Large intestine (tissue), 3 donors: ENCODE data around the gene POLN. TPM values are rescaled to one million over a fixed set of nuclear protein-coding genes. Genes with fewer than 3 reads are reported as not detected.

Source experiments
- DNase-seq, 2 donors: peaks; one replicate each; pipeline versions ENCODE4 v3.0.0 to v3.0.0-alpha.2; 2013
- H3K27ac ChIP-seq: one replicate; pipeline ENCODE4 v1.5.1; 2013; ENCODE audit warnings: low read length
- H3K27me3 ChIP-seq: 2 replicates; pipeline ENCODE4 v1.6.1; 2013; ENCODE audit warnings: low read length; ENCODE audit not compliant: control insufficient read depth, insufficient read depth
- H3K36me3 ChIP-seq: 2 replicates; pipeline ENCODE4 v1.6.1; 2013; ENCODE audit warnings: low read length; ENCODE audit not compliant: control insufficient read depth, insufficient read depth
- H3K4me1 ChIP-seq: one replicate; pipeline ENCODE4 v1.6.1; 2013; ENCODE audit warnings: low read length; ENCODE audit not compliant: control insufficient read depth, insufficient read depth
- H3K4me3 ChIP-seq: one replicate; pipeline ENCODE4 v1.5.1; 2013; ENCODE audit warnings: low read length
- H3K9me3 ChIP-seq: one replicate; pipeline ENCODE4 v1.6.1; 2013; ENCODE audit warnings: mild to moderate bottlenecking, low read depth, low read length, moderate library complexity; ENCODE audit not compliant: control insufficient read depth
- WGBS: methylation state at CpG from one replicate; pipeline ENCODE4 v1.1.5; 2013; ENCODE audit warnings: low lambda C conversion rate; ENCODE audit not compliant: insufficient coverage; 5-methylcytosine and 5-hydroxymethylcytosine counted together
- polyA plus RNA-seq: library from polyadenylated mRNA; unstranded; fragments of 120-200 nt; gene quantifications from one replicate; pipeline ENCODE4 v1.2.1, GENCODE V29; 2013

Gene POLN
- polyA plus RNA-seq, 1 donor, result 2.3 TPM

GRCh38 chr4:2068198-2068470, 173.8 kb downstream of the POLN start:
- Histone ChIP-seq H3K36me3 (no peaks in the 10 kb centered on the region), H3K9me3 (no peaks in the 10 kb centered on the region), H3K4me1 (peaks cover 3% of the 10 kb centered on the region), H3K4me3 (no peak overlapping the region), H3K27me3 (no peaks in the 10 kb centered on the region), H3K27ac (no peak overlapping the region)
- DNase-seq, result no peak
- 80% methylated on average over 1 of the region's 13 CpGs for WGBS

DNA sequence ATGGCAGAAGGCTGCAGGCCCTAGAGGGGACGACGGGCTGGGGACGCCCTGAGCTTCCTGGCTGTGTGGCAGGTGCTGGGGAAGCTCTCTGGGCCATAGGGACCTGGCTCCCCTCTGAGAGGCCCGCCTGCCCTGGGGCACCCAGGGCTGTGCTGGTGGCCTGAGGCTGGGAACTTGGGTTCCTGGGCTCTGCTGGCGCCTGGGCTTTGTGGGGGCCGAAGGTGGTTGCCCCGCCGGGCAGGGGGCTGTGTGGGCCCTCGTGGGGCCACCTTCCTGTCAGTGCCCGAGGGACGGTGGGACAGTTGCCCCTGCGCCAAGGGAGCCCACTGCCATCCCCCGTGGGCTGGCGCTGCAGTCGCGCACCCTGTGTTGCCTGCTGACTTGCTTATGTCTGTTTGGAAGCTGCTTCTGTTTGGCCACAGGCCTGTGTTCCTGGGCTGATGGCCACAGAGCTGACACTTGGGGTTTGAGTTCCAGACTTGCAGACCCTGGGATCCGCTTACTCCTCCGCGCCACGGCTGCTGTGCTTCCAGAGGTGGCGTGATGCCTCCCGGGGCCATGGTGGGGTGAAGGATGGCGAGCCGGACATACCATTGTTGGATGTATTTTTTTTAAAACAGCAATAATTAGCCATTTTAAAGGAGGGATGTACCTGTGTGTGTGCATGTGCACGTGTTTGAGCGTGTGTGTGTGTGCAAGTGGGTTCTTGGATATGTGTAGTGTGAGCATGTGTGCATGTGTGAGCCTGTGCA, 174.3 kb downstream of the POLN start:
- no CpG with 5 or more reads among the region's 26 CpGs for WGBS
- Histone ChIP-seq H3K4me3 (no peak overlapping the region), H3K27ac (no peak overlapping the region), H3K9me3 (no peaks in the 10 kb centered on the region), H3K36me3 (no peaks in the 10 kb centered on the region), H3K27me3 (no peaks in the 10 kb centered on the region), H3K4me1 (peaks cover 3% of the 10 kb centered on the region)
- DNase-seq, result no peak

DNA sequence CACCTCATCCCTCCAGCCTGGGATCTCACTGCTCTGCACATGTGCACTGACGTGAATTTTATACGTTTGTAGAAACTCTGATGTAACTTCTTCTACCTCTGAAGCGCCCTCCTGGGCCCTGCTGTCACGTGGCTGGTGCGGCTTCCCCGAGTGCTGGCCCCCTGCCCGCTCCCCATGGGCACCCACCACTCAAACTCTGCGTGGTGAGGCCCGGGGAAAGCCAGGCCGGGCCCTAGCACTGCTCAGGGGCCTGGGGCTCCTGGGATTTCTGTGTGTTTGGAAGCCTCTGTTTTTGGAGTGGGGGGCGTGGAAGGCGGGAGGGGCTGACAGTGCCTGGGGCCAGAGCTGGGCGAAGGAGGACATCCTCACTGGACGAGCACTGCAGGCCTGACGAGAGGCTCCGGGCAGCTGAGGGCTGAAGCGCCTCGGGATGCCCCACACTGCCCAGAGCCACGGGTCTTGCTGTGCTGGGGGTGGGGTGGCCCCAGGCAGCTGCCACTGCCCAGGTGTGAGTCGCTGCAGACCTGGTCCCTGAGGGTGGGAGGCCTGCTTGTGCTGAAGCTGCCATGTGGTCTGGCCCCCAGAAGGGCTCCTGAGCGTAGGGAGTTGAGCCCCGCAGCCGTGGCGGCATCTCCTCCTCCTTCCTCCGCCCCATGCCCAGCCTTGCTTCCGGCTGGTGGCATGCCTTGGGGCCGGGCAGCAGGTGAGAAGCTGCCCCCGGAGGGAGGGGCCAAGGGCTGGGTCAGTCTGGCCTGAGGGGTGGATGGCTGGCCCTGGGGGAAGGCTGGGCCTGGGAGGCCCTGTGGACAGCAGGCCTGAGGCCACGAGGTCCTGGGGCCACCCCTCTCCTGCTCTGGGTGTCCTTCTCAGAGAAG, 175.1 kb downstream of the POLN start:
- Histone ChIP-seq H3K9me3 (no peaks in the 10 kb centered on the region), H3K27me3 (peaks cover 2% of the 10 kb centered on the region), H3K36me3 (no peaks in the 10 kb centered on the region), H3K4me3 (no peak overlapping the region), H3K27ac (no peak overlapping the region), H3K4me1 (peaks cover 3% of the 10 kb centered on the region)
- no CpG with 5 or more reads among the region's 29 CpGs for WGBS
- DNase-seq, result no peak

DNA sequence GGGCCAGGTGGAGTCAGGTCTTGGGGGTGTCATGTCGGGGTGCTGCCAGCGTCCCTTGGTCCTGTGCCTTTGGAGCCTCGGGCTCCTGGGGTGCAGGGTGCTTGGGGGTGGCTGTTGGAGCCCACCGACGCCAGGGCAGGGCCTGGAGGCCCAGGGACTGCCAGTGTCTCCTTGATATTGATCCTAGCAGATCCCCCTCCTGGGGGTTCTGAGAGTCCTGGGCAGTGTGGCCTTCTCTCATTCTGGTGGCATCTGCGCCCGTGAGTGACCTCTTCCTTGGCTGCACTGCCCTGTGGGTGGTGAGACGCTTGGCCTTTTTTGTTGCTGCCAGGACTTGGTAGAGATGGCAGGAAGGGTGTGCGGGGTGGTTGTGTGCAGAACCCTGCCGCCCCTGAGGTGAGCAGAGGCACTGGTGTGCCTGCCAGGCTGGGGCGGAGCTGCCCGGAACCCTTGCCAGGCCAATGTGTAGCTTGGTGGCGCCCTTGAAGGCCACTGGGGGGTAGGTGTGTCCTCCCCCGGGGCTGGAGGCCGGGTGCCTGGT, 175.8 kb downstream of the POLN start:
- Histone ChIP-seq H3K9me3 (no peaks in the 10 kb centered on the region), H3K27ac (no peak overlapping the region), H3K4me3 (no peak overlapping the region), H3K36me3 (no peaks in the 10 kb centered on the region), H3K27me3 (peaks cover 8% of the 10 kb centered on the region), H3K4me1 (peaks cover 3% of the 10 kb centered on the region)
- no peak for DNase-seq
- no CpG with 5 or more reads among the region's 15 CpGs for WGBS

GRCh38 chr4:2065106-2065930, 176.6 kb downstream of the POLN start:
- peaks cover 13% of the 10 kb centered on the region for H3K27me3 ChIP-seq
- no peaks in the 10 kb centered on the region for H3K36me3 ChIP-seq

DNA sequence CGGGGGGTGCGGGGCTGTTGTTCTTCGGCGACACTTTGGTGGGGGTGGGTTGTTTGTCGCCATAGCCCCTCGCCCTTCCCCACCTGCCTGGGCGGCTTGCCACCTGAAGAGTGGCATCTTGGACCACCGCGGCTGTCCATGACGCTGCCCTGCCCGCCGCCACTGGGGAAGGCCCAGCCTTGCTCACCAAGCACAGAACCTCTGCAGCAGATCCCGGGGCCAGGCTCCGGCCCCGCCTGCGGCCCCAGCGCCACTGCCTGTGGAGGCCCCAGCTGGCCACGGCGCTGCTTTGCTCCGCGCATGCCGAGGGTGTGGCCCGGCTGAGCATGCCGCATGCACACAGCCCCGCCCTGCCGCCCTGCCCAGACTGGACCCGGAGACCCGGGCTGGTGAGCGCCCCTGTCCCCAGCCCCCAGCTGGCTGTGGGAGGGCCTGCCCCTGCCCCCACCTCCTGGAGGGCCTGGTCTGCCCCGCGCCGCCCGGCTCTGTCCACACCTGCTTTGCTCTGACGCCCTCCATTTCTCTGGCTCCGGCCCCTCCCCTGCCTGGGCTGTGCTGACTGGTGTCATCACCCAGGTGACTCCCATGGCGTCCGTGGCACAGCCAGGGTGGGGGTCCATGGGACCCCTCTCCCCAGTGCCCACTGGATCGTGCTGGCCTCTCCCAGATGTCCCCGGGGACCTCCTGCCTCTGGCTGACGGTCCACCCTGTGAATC, 177.5 kb downstream of the POLN start:
- no CpG with 5 or more reads among the region's 40 CpGs for WGBS
- Histone ChIP-seq H3K4me1 (peaks cover 3% of the 10 kb centered on the region), H3K9me3 (no peaks in the 10 kb centered on the region), H3K36me3 (no peaks in the 10 kb centered on the region), H3K4me3 (no peak overlapping the region), H3K27ac (no peak overlapping the region), H3K27me3 (peaks cover 17% of the 10 kb centered on the region)
- peak; percentile 67 to 83 for DNase-seq

More at GRCh38 chr4:2065106-2065930, 176.6 kb downstream of the POLN start:
- no peak for DNase-seq
- no CpG with 5 or more reads among the region's 24 CpGs for WGBS
- Histone ChIP-seq H3K4me3 (no peak overlapping the region), H3K9me3 (no peaks in the 10 kb centered on the region), H3K4me1 (peaks cover 3% of the 10 kb centered on the region), H3K27ac (no peak overlapping the region)

DNA sequence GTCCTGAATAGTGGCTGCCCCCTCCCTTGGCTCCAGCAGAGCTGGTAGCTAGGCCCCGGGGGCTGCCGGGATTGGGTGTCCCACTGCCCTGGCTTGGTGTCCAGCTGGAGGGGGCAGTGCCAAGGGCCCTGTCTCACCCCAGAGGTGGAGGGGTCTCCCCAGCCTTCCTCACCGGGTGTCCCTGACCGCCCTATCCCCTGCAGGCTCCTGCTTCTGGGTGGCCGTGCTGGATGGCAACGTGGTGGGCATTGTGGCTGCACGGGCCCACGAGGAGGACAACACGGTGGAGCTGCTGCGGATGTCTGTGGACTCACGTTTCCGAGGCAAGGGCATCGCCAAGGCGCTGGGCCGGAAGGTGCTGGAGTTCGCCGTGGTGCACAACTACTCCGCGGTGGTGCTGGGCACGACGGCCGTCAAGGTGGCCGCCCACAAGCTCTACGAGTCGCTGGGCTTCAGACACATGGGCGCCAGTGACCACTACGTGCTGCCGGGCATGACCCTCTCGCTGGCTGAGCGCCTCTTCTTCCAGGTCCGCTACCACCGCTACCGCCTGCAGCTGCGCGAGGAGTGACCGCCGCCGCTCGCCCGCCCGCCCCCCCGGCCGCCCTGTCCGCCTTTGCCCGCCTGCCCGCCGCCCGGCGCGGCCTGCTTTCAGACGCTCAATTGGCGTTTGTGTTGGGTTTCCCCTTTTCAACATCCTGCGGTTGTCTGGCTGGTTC, 178.2 kb downstream of the POLN start:
- no peak overlapping the region for H3K27ac ChIP-seq
- no peaks in the 10 kb centered on the region for H3K36me3 ChIP-seq
- H3K9me3 ChIP-seq, result no peaks in the 10 kb centered on the region
- DNase-seq, result no peak
- no peak overlapping the region for H3K4me3 ChIP-seq
- peaks cover 17% of the 10 kb centered on the region for H3K27me3 ChIP-seq
- H3K4me1 ChIP-seq, result peaks cover 3% of the 10 kb centered on the region
- WGBS, result no CpG with 5 or more reads among the region's 53 CpGs

- Histone ChIP-seq H3K4me1 (peaks cover 6% of the 10 kb centered on the region), H3K4me3 (no peak overlapping the region), H3K27me3 (peaks cover 21% of the 10 kb centered on the region), H3K9me3 (no peaks in the 10 kb centered on the region), H3K36me3 (no peaks in the 10 kb centered on the region), H3K27ac (no peak overlapping the region)
- WGBS, result no CpG with 5 or more reads among the region's 16 CpGs
- DNase-seq, result no peak
Observed at GRCh38 chr4:2062808-2063524, 179.0 kb downstream of the POLN start.
